HepG2 (cell line): ENCODE results near the gene ABI3BP. TPM values are rescaled to one million over a fixed set of nuclear protein-coding genes. Genes with fewer than 3 reads are reported as not detected.

Experiments used
- ATAC-seq: fragments of 200-7000 bp; cut with Tn5 transposase; 3 replicates; pipeline ENCODE4 v1.9.1; 2020; ENCODE audit warnings: mild to moderate bottlenecking, moderate library complexity
- BruUV-seq: library from RNA; stranded (reverse); fragments of 400-500 nt; replicated peaks from 2 replicates; lab custom pipeline; 2021; lab: Mats Ljungman, UMichigan
- CTCF ChIA-PET: fragments of 300-600 bp; formaldehyde crosslinking; extraction: SDS; loops from one replicate; lab custom pipeline; 2021; ENCODE audit warnings: low total read pairs, inconsistent platforms, low intra/inter-chr PET ratio; lab: Yijun Ruan, JAX
- POLR2A ChIA-PET: fragments of 350-600 bp; sonication (Branson Sonifier 250); formaldehyde crosslinking; loops from one replicate; lab custom pipeline; 2020; ENCODE audit warnings: antibody characterized with exemption, inconsistent platforms; lab: Yijun Ruan, JAX
- DNase-seq: peaks from one replicate; pipeline ENCODE4 v3.0.0-alpha.2; 2015; ENCODE audit warnings: low spot score
- FAIRE-seq: peaks from 3 replicates; lab custom pipeline; 2011; peaks lifted over from hg19 to GRCh38; lab: Jason Lieb, UNC
- H2AFZ ChIP-seq: one replicate; pipeline ENCODE4 v1.6.1; 2011; ENCODE audit warnings: low read length, inconsistent platforms
- H3K27ac ChIP-seq: fragments of 300-600 bp; 3 replicates; pipeline ENCODE4 v1.8.0; 2011; ENCODE audit warnings: mixed run types, mild to moderate bottlenecking, mixed read lengths, low read length, inconsistent platforms; ENCODE audit not compliant: insufficient read depth; ENCODE audit errors: extremely low read length
- H3K27me3 ChIP-seq, 2 experiments: fragments of 200-600 bp in 1 of 2; 2 replicates in 1 of 2; 3 replicates in 1 of 2; pipeline versions ENCODE4 v1.6.0 to v1.8.0; 2011; ENCODE audit warnings: low read length in 2 of 2, mild to moderate bottlenecking in 2 of 2, moderate library complexity in 2 of 2, inconsistent platforms in 1 of 2; ENCODE audit not compliant: insufficient read depth in 2 of 2, control insufficient read depth in 1 of 2
- H3K36me3 ChIP-seq, 2 experiments: fragments of 200-600 bp in 1 of 2; replicated peaks in 1 of 2; 2 replicates in 1 of 2; 3 replicates in 1 of 2; pipeline versions ENCODE4 v1.5.1 to v1.8.0; 2011; ENCODE audit warnings: low read length in 2 of 2, inconsistent platforms in 1 of 2; ENCODE audit not compliant: insufficient read depth in 2 of 2, control insufficient read depth in 1 of 2
- H3K4me1 ChIP-seq: 2 replicates; pipeline ENCODE4 v1.5.1; 2012; ENCODE audit warnings: low read length, inconsistent platforms; ENCODE audit not compliant: insufficient read depth
- H3K4me2 ChIP-seq: 2 replicates; pipeline ENCODE4 v1.6.0; 2011; ENCODE audit warnings: low read depth, low read length, inconsistent platforms
- H3K4me3 ChIP-seq, 3 experiments: fragments of 200-600 bp in 1 of 3; sonication (generic), shearing (Covaris generic) in 1 of 3; replicated peaks in 1 of 3; 2 replicates each; pipeline ENCODE4 v1.5.1; 2011 to 2016; ENCODE audit warnings: low read length in 3 of 3, inconsistent platforms in 2 of 3, low read depth in 2 of 3, mild to moderate bottlenecking in 2 of 3, control low read depth in 1 of 3, mixed read lengths in 1 of 3; ENCODE audit not compliant: insufficient read depth in 1 of 3
- H3K79me2 ChIP-seq: one replicate; pipeline ENCODE4 v1.6.1; 2011; ENCODE audit warnings: low read length, inconsistent platforms; ENCODE audit not compliant: insufficient read depth
- H3K9ac ChIP-seq: 2 replicates; pipeline ENCODE4 v1.6.0; 2011; ENCODE audit warnings: mild to moderate bottlenecking, low read depth, low read length, inconsistent platforms; ENCODE audit not compliant: insufficient read depth
- H3K9me3 ChIP-seq: 2 replicates; pipeline ENCODE4 v1.5.1; 2012; ENCODE audit warnings: mild to moderate bottlenecking, low read length
- H4K20me1 ChIP-seq: 2 replicates; pipeline ENCODE4 v1.6.0; 2011; ENCODE audit warnings: inconsistent platforms, mild to moderate bottlenecking, low read length, moderate library complexity; ENCODE audit not compliant: insufficient read depth
- ADNP ChIP-seq: sonication (generic); formaldehyde crosslinking; IDR thresholded peaks from 2 replicates; pipeline ENCODE4 v1.4.0; 2020; ENCODE audit warnings: missing genetic modification reagents
- ATF7-NPFF ChIP-seq: sonication (generic); formaldehyde crosslinking; IDR thresholded peaks from 2 replicates; pipeline ENCODE4 v1.8.1; 2023; ENCODE audit warnings: mild to moderate bottlenecking, low read depth, missing genetic modification reagents, moderate library complexity
- HMGA1 ChIP-seq: sonication (generic); formaldehyde crosslinking; conservative IDR thresholded peaks from 2 replicates; pipeline ENCODE4 v1.4.0; 2020; ENCODE audit warnings: missing genetic modification reagents
- IKZF4 ChIP-seq: sonication (generic); formaldehyde crosslinking; IDR thresholded peaks from 2 replicates; pipeline ENCODE4 v1.5.1; 2020; ENCODE audit warnings: borderline replicate concordance, mild to moderate bottlenecking, low read depth, missing genetic modification reagents; ENCODE audit errors: not compliant biosample characterization
- MAFK ChIP-seq, 2 experiments: IDR thresholded peaks in 1 of 2; conservative IDR thresholded peaks in 1 of 2; 2 replicates each; pipeline ENCODE4 v1.6.1; 2011; ENCODE audit warnings: improper control_type of control experiment in 2 of 2, low read length in 2 of 2
- MIXL1 ChIP-seq: IDR thresholded peaks from 2 replicates; pipeline ENCODE4 v1.6.1; 2016
- NPAS2 ChIP-seq: sonication (generic); formaldehyde crosslinking; IDR thresholded peaks from 2 replicates; pipeline ENCODE4 v1.8.0; 2022; ENCODE audit warnings: mild to moderate bottlenecking, missing genetic modification reagents, borderline replicate concordance
- SAP130 ChIP-seq: IDR thresholded peaks from 2 replicates; pipeline ENCODE4 v1.6.1; 2016; ENCODE audit warnings: low read depth
- STAG1 ChIP-seq: sonication (generic); formaldehyde crosslinking; IDR thresholded peaks from 2 replicates; pipeline ENCODE4 v1.4.0; 2020; ENCODE audit warnings: missing genetic modification reagents
- ZBTB7A ChIP-seq: sonication (generic); formaldehyde crosslinking; IDR thresholded peaks from 2 replicates; pipeline ENCODE4 v1.8.0; 2022; ENCODE audit warnings: mild to moderate bottlenecking, missing genetic modification reagents
- ZNF136 ChIP-seq: sonication (generic); formaldehyde crosslinking; IDR thresholded peaks from 2 replicates; pipeline ENCODE4 v1.8.1; 2022; ENCODE audit warnings: low read depth, mild to moderate bottlenecking, moderate library complexity, missing genetic modification reagents
- ZNF225 ChIP-seq: sonication (generic); formaldehyde crosslinking; IDR thresholded peaks from 2 replicates; pipeline ENCODE4 v1.4.0; 2020; ENCODE audit warnings: mild to moderate bottlenecking, missing genetic modification reagents
- ZNF484 ChIP-seq: sonication (generic); formaldehyde crosslinking; IDR thresholded peaks from 2 replicates; pipeline ENCODE4 v1.5.1; 2020; ENCODE audit warnings: mild to moderate bottlenecking, low read depth, missing genetic modification reagents, borderline replicate concordance
- ZNF782 ChIP-seq: sonication (generic); formaldehyde crosslinking; IDR thresholded peaks from 2 replicates; pipeline ENCODE4 v1.4.0; 2020; ENCODE audit warnings: missing genetic modification reagents, mild to moderate bottlenecking, borderline replicate concordance
- ZNF839 ChIP-seq: sonication (generic); formaldehyde crosslinking; IDR thresholded peaks from 2 replicates; pipeline ENCODE4 v1.4.0; 2020; ENCODE audit warnings: missing genetic modification reagents, mild to moderate bottlenecking, borderline replicate concordance
- WGBS: methylation state at CpG from one replicate; pipeline ENCODE4 v1.1.6; 2017; ENCODE audit warnings: low lambda C conversion rate; 5-methylcytosine and 5-hydroxymethylcytosine counted together
- in situ Hi-C: cut with HindIII; loops from 2 replicates; pipeline ENCODE4 v1.10.0; 2017; ENCODE audit warnings: low pct_unique_long_range_greater_than_20kb; ENCODE audit not compliant: extremely low pct_ligation_motif_present
- intact Hi-C: fragments of 100-400 bp; cut with micrococcal nuclease; formaldehyde crosslinking; loops from one replicate; pipeline ENCODE4 v1.10.0; 2022; ENCODE audit not compliant: unreplicated experiment
- polyA plus RNA-seq, 8 experiments: library from polyadenylated mRNA; depleted of rRNA in 3 of 8; stranded (reverse) in 7 of 8; unstranded in 1 of 8; fragments of >200 nt; fragmentation: Illumina TruSeq in 4 of 8; extraction: Trizol in 4 of 8; gene quantifications; 2 replicates each; pipeline versions ENCODE4 v1.2.1 to v1.2.3, GENCODE V29; 2011 to 2016; ENCODE audit warnings: low read depth in 4 of 8, missing spikeins in 1 of 8, mixed read lengths in 1 of 8; ENCODE audit not compliant: insufficient read depth in 1 of 8
- total RNA-seq, 5 experiments: library from RNA; depleted of rRNA; stranded (reverse); fragments of >200 nt; fragmentation: Illumina TruSeq; extraction: Trizol; gene quantifications; 2 replicates each; pipeline ENCODE4 v1.2.3, GENCODE V29; 2016; ENCODE audit warnings: low read depth in 1 of 5
- TF ChIP-seq, protein P1 (sequence below): sonication (generic); formaldehyde crosslinking; IDR thresholded peaks from 2 replicates; pipeline ENCODE4 v1.5.0; 2020; ENCODE audit warnings: mild to moderate bottlenecking, missing genetic modification reagents, moderate library complexity

ABI3BP gene
- total and polyA plus RNA-seq, 2 of the 13 experiments (the other 11 are each of a cell fraction or from before 2014, with no cell fraction given), result not detected

DNA sequence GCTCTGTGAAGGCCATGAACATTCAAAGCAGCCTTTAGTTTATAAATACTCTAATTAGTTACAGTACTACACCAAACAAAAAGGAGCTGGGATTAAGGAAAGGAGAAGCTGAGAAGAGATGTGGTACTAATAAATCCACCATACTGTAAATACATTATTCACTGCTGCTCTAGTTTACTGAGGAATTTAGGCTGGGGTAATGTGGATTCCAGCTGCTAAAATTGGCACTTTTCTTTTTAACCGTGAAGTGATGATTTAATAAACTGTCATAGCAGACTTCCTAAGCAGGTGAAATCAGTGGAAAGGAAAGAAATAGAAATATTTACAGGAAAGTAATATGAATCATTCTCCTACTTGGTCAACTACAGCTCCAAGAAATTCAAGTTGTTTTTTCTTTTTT, 195.2 kb downstream of the ABI3BP start:
- H3K27me3 ChIP-seq, result no peaks in the 10 kb centered on the region
- no peaks in the 10 kb centered on the region for H3K79me2 ChIP-seq
- H3K9me3 ChIP-seq, result no peaks in the 10 kb centered on the region
- FAIRE-seq, result no peak
- ATAC-seq, result no peak
- in situ Hi-C loops (no loop called here), intact Hi-C loops (no loop called here)
- WGBS, result 38% methylated on average over 1 of the region's 1 CpG
- H3K4me3 ChIP-seq, result no peak overlapping the region
- no peak overlapping the region for H3K27ac ChIP-seq
- DNase-seq, result no peak
- H2AFZ ChIP-seq, result no peak overlapping the region
- no peaks in the 10 kb centered on the region for H3K36me3 ChIP-seq
- ChIA-PET POLR2A (no interaction called here), CTCF (no interaction called here)
- no peak overlapping the region for H3K9ac ChIP-seq
- no peaks in the 10 kb centered on the region for H4K20me1 ChIP-seq
- BruUV-seq, result no TSS peak
- TF ChIP-seq SAP130 (CRISPR knock-in tag) (no peak), ZNF839 (no peak), IKZF4 (no peak), ZBTB7A (CRISPR knock-in tag) (no peak), ZNF136 (no peak), ZNF484 (CRISPR knock-in tag) (no peak), ATF7-NPFF (CRISPR knock-in tag) (no peak)
- H3K4me2 ChIP-seq, result no peak overlapping the region
- H3K4me1 ChIP-seq, result no peaks in the 10 kb centered on the region

GRCh38 chr3:100796556-100796955, 196.7 kb downstream of the ABI3BP start:
- intact Hi-C loops (loop anchor here (1.0 kb wide), 1 partner anchor 333 kb away; no protein-coding TSS in a partner anchor), in situ Hi-C loops (no loop called here)
- BruUV-seq, result no TSS peak
- Histone ChIP-seq H3K27ac (no peak overlapping the region), H3K4me2 (no peak overlapping the region), H3K36me3 (no peaks in the 10 kb centered on the region), H3K4me3 (no peak overlapping the region), H3K9me3 (no peaks in the 10 kb centered on the region), H3K79me2 (no peaks in the 10 kb centered on the region), H3K9ac (no peak overlapping the region), H2AFZ (no peak overlapping the region), H3K4me1 (no peaks in the 10 kb centered on the region), H3K27me3 (no peaks in the 10 kb centered on the region), H4K20me1 (no peaks in the 10 kb centered on the region)
- no peak for TF ChIP-seq ADNP (CRISPR knock-in tag)
- no peak for TF ChIP-seq NPAS2 (CRISPR knock-in tag)
- TF ChIP-seq MAFK (conservative IDR thresholded peaks at IDR 0.05 in 1 of 2, IDR thresholded peaks at IDR 0.05 in 1 of 2; ENCODE audit: low read length in 2 of 2), result no peak
- no peak for TF ChIP-seq HMGA1
- TF ChIP-seq, protein P1, sequence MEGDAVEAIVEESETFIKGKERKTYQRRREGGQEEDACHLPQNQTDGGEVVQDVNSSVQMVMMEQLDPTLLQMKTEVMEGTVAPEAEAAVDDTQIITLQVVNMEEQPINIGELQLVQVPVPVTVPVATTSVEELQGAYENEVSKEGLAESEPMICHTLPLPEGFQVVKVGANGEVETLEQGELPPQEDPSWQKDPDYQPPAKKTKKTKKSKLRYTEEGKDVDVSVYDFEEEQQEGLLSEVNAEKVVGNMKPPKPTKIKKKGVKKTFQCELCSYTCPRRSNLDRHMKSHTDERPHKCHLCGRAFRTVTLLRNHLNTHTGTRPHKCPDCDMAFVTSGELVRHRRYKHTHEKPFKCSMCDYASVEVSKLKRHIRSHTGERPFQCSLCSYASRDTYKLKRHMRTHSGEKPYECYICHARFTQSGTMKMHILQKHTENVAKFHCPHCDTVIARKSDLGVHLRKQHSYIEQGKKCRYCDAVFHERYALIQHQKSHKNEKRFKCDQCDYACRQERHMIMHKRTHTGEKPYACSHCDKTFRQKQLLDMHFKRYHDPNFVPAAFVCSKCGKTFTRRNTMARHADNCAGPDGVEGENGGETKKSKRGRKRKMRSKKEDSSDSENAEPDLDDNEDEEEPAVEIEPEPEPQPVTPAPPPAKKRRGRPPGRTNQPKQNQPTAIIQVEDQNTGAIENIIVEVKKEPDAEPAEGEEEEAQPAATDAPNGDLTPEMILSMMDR, result peak; percentile 43
- TF ChIP-seq MIXL1, result peak; percentile 60; the same call in 1 of the 2 replicates
- no peak for TF ChIP-seq ZNF782 (CRISPR knock-in tag)
- peak; percentile 41 for TF ChIP-seq STAG1
- TF ChIP-seq ZNF225 (CRISPR knock-in tag), result no peak
- FAIRE-seq, result peak; percentile 60
- CTCF ChIA-PET, result no interaction called here
- DNase-seq, result no peak
- 0% methylated on average over 2 of the region's 2 CpGs for WGBS
- POLR2A ChIA-PET, result no interaction called here
- ATAC-seq, result no peak
